PC-9 (cell line): ENCODE results near the gene PPEF1.

Source experiments
- EZH2 ChIP-seq: fragments of 200-600 bp; sonication (generic); IDR thresholded peaks from 2 replicates; pipeline ENCODE4 v1.8.0; 2017; ENCODE audit warnings: antibody characterized with exemption, low read depth
- TF ChIP-seq, protein P1 (sequence below): fragments of 200-600 bp; sonication (generic); conservative IDR thresholded peaks from 2 replicates; pipeline ENCODE4 v1.6.1; 2017; ENCODE audit warnings: mixed run types, antibody characterized with exemption, mild to moderate bottlenecking, moderate library complexity

DNA sequence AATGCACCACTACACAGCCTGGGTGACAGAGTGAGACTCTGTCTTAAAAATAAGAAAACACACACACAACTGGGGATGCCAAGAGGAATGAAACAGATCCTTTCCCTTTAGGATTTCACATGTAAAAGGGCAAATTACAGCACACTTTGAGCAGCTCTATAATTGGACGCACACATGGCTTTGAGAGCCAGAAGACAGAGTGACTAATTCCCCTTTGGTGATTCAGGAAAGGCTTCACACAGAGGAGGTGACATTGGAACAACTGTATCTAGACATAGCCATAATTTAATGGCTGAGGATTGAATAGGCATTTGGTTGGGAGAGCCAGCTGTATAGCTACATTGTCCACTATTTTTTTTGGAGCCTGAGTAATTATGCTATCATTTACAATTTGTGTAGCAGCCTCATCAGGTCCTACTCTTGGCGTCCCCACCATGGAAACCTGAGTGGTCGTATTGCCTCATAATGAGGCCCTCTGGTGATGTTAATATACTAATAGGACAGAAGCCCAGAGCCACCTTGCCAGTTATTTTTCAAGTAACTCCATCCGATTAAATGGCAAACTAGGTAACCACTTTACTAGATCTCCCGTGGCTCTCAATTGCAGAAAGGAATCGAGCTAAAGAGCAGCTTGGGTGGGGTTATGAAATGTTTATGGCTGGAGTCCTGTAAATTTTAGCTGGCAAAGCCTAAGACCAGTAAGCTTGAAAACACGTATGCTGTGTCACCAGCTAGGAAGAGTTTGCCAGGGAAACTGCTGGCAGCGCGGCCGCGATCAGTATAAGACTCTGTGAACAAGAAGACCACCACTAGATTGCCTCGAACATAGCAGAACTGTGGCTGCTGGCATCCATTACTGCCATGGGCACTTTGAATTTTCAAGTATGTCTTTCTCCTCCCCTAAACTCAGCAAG lies 8.5 kb upstream of the PPEF1 start:
- TF ChIP-seq, protein P1, sequence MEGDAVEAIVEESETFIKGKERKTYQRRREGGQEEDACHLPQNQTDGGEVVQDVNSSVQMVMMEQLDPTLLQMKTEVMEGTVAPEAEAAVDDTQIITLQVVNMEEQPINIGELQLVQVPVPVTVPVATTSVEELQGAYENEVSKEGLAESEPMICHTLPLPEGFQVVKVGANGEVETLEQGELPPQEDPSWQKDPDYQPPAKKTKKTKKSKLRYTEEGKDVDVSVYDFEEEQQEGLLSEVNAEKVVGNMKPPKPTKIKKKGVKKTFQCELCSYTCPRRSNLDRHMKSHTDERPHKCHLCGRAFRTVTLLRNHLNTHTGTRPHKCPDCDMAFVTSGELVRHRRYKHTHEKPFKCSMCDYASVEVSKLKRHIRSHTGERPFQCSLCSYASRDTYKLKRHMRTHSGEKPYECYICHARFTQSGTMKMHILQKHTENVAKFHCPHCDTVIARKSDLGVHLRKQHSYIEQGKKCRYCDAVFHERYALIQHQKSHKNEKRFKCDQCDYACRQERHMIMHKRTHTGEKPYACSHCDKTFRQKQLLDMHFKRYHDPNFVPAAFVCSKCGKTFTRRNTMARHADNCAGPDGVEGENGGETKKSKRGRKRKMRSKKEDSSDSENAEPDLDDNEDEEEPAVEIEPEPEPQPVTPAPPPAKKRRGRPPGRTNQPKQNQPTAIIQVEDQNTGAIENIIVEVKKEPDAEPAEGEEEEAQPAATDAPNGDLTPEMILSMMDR: no peak
- no peak for TF ChIP-seq EZH2
